ENCODE data around the gene DSTYK.

DSTYK gene

DNA sequence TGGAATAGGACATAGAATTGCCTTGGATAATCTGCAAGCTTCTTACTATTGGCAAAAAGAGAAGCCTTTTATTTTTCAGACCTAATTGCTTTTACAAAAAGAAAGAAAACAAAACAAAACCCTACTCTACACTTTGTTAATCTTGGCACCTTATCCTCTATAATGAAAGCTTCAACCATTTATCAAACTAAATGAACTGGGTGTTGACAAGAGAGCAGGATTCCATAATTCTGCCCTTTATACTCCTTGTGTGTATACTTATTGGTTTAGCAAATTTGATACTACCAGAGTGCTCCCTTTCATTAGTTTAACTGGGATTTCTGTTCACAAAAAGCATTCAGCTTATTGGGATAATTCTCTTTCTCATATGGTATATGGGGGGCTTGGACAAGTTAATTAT, 13.2 kb upstream of the DSTYK start:
- Histone ChIP-seq H3K79me1 (ENCODE audit: low read length) (no peaks in the 10 kb centered on the region), H3K4me2 (ENCODE audit: low read length) (no peak overlapping the region), H3K4me3 (ENCODE audit: low read length) (no peak overlapping the region), H3K18ac (ENCODE audit: low read length) (no peak overlapping the region), H3K4ac (ENCODE audit: low read depth, low read length) (no peak overlapping the region), H2BK15ac (replicated peaks; ENCODE audit: low read depth) (no peak overlapping the region), H2BK5ac (ENCODE audit: low read length) (no peak overlapping the region), H3K4me1 (ENCODE audit: control insufficient read depth, low read depth, low read length) (peaks cover 2% of the 10 kb centered on the region), H4K5ac (ENCODE audit: low read length) (no peak overlapping the region), H2BK120ac (ENCODE audit: low read depth, low read length) (no peak overlapping the region), H3K79me2 (ENCODE audit: control insufficient read depth, insufficient read depth, low read length) (no peaks in the 10 kb centered on the region), H3K56ac (ENCODE audit: low read length) (no peak overlapping the region), H2AK5ac (ENCODE audit: low read length) (no peak overlapping the region), H3K27ac (ENCODE audit: low read depth, low read length) (no peak overlapping the region), H3K36me3 (ENCODE audit: control insufficient read depth, insufficient read depth, low read length) (no peaks in the 10 kb centered on the region), H3K9ac (ENCODE audit: low read length) (no peak overlapping the region), H3K23ac (ENCODE audit: low read length) (no peak overlapping the region), H4K8ac (ENCODE audit: low read depth, low read length) (no peak overlapping the region), H3K27me3 (ENCODE audit: insufficient read depth, low read length, poor library complexity) (no peaks in the 10 kb centered on the region)
- DNase-seq, result no peak

DNA sequence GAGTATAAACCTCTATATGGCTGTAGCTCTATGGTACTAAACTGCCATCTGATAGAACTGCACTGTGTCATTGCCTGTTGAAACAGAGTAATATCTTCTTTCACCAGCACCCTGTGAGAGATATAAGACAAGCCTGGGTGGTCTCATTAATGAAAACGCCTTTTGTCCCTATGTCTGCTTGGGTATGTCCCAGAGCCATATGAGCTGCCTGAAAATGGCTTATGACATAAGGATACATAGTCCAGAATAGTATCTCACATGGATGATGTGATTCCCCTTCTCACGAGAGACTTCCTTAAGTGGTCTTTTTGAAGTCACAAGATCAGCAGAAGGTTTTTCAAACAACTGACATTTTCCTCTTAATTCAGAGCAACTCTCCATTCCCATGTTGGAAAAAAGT, 8.9 kb upstream of the DSTYK start:
- H4K5ac ChIP-seq (ENCODE audit: low read length), result no peak overlapping the region

DNA sequence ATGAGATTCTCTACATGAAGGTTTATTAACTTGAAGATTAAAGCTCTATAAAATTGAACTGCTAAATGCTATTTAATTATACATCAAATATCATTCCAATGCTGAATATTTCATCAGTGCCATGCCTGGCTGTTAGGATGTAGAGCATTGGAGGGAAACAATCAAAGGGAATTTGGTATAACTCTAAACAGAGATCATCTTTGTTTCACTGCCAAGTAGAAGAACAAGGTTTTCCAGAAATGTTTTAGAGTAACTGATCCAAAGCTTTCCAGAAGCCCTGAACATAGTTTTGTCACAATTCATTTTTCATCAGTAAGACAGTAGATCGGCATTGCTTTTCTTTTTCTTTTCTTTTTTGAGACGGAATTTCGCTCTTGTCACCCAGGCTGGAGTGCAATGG, 5.9 kb upstream of the DSTYK start:
- Histone ChIP-seq H3K4ac (ENCODE audit: low read depth, low read length) (no peak overlapping the region), H3K56ac (ENCODE audit: low read length) (no peak overlapping the region), H3K79me1 (ENCODE audit: low read length) (no peaks in the 10 kb centered on the region), H3K36me3 (ENCODE audit: control insufficient read depth, insufficient read depth, low read length) (no peaks in the 10 kb centered on the region), H3K27ac (ENCODE audit: low read depth, low read length) (no peak overlapping the region), H3K9ac (ENCODE audit: low read length) (no peak overlapping the region), H4K8ac (ENCODE audit: low read depth, low read length) (no peak overlapping the region), H4K5ac (ENCODE audit: low read length) (no peak overlapping the region), H3K18ac (ENCODE audit: low read length) (no peak overlapping the region), H3K4me3 (ENCODE audit: low read length) (no peak overlapping the region), H2BK5ac (ENCODE audit: low read length) (no peak overlapping the region), H3K4me2 (ENCODE audit: low read length) (no peak overlapping the region), H3K27me3 (ENCODE audit: insufficient read depth, low read length, poor library complexity) (no peaks in the 10 kb centered on the region), H2BK120ac (ENCODE audit: low read depth, low read length) (no peak overlapping the region), H3K23ac (ENCODE audit: low read length) (no peak overlapping the region), H3K79me2 (ENCODE audit: control insufficient read depth, insufficient read depth, low read length) (no peaks in the 10 kb centered on the region), H2BK15ac (replicated peaks; ENCODE audit: low read depth) (no peak overlapping the region), H2AK5ac (ENCODE audit: low read length) (no peak overlapping the region), H3K4me1 (ENCODE audit: control insufficient read depth, low read depth, low read length) (no peaks in the 10 kb centered on the region)
- WGBS (ENCODE audit: extremely low coverage, insufficient coverage, low lambda C conversion rate), result no CpG with 5 or more reads among the region's 3 CpGs
- DNase-seq, result no peak

More for the DNA sequence above, 8.9 kb upstream of the DSTYK start:
- H3K56ac ChIP-seq (ENCODE audit: low read length), result no peak overlapping the region
- no peak overlapping the region for H3K4ac ChIP-seq (ENCODE audit: low read depth, low read length)
- H2BK120ac ChIP-seq (ENCODE audit: low read depth, low read length), result no peak overlapping the region
- H2AK5ac ChIP-seq (ENCODE audit: low read length), result no peak overlapping the region
- no peaks in the 10 kb centered on the region for H3K4me1 ChIP-seq (ENCODE audit: control insufficient read depth, low read depth, low read length)
- no peaks in the 10 kb centered on the region for H3K79me2 ChIP-seq (ENCODE audit: control insufficient read depth, insufficient read depth, low read length)
- H3K23ac ChIP-seq (ENCODE audit: low read length), result no peak overlapping the region
- H3K79me1 ChIP-seq (ENCODE audit: low read length), result no peaks in the 10 kb centered on the region
- no peaks in the 10 kb centered on the region for H3K36me3 ChIP-seq (ENCODE audit: control insufficient read depth, insufficient read depth, low read length)
- H2BK15ac ChIP-seq (replicated peaks; ENCODE audit: low read depth), result no peak overlapping the region
- no peak overlapping the region for H3K27ac ChIP-seq (ENCODE audit: low read depth, low read length)
- H3K9ac ChIP-seq (ENCODE audit: low read length), result no peak overlapping the region
- H4K8ac ChIP-seq (ENCODE audit: low read depth, low read length), result no peak overlapping the region
- H3K4me3 ChIP-seq (ENCODE audit: low read length), result no peak overlapping the region
- H3K27me3 ChIP-seq (ENCODE audit: insufficient read depth, low read length, poor library complexity), result no peaks in the 10 kb centered on the region
- no peak overlapping the region for H3K18ac ChIP-seq (ENCODE audit: low read length)
- WGBS (ENCODE audit: extremely low coverage, insufficient coverage, low lambda C conversion rate), result no CpG with 5 or more reads among the region's 2 CpGs
- DNase-seq, result no peak
- no peak overlapping the region for H2BK5ac ChIP-seq (ENCODE audit: low read length)
- H3K4me2 ChIP-seq (ENCODE audit: low read length), result no peak overlapping the region

DNA sequence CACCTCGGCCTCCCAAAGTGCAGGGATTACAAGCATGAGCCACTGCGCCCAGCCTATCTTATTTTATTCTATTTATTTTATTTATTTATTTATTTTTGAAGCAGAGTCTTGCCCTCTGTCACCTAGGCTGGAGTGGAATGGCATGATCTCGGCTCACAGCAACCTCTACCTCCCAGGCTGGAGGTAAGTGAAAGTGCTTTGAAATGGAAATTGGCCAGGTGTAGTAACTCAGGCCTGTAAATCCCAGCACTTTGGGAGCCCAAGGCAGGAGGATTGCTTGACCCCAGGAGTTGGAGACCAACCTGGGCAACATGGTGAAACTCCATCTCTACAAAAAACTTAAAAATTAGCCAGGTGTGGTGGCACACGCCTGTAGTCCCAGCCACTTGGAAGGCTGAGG, 5.1 kb upstream of the DSTYK start:
- Histone ChIP-seq H3K79me1 (ENCODE audit: low read length) (no peaks in the 10 kb centered on the region), H2BK120ac (ENCODE audit: low read depth, low read length) (no peak overlapping the region), H2BK5ac (ENCODE audit: low read length) (no peak overlapping the region), H3K4me3 (ENCODE audit: low read length) (no peak overlapping the region), H3K27ac (ENCODE audit: low read depth, low read length) (no peak overlapping the region), H3K4me2 (ENCODE audit: low read length) (no peak overlapping the region), H3K9ac (ENCODE audit: low read length) (no peak overlapping the region), H3K23ac (ENCODE audit: low read length) (no peak overlapping the region), H3K27me3 (ENCODE audit: insufficient read depth, low read length, poor library complexity) (no peaks in the 10 kb centered on the region), H3K4ac (ENCODE audit: low read depth, low read length) (no peak overlapping the region), H3K79me2 (ENCODE audit: control insufficient read depth, insufficient read depth, low read length) (no peaks in the 10 kb centered on the region), H3K4me1 (ENCODE audit: control insufficient read depth, low read depth, low read length) (no peaks in the 10 kb centered on the region), H2AK5ac (ENCODE audit: low read length) (no peak overlapping the region), H2BK15ac (replicated peaks; ENCODE audit: low read depth) (no peak overlapping the region), H3K18ac (ENCODE audit: low read length) (no peak overlapping the region), H4K5ac (ENCODE audit: low read length) (no peak overlapping the region), H4K8ac (ENCODE audit: low read depth, low read length) (no peak overlapping the region), H3K36me3 (ENCODE audit: control insufficient read depth, insufficient read depth, low read length) (no peaks in the 10 kb centered on the region), H3K56ac (ENCODE audit: low read length) (no peak overlapping the region)
- no peak for DNase-seq
- no CpG with 5 or more reads among the region's 4 CpGs for WGBS (ENCODE audit: extremely low coverage, insufficient coverage, low lambda C conversion rate)

DNA sequence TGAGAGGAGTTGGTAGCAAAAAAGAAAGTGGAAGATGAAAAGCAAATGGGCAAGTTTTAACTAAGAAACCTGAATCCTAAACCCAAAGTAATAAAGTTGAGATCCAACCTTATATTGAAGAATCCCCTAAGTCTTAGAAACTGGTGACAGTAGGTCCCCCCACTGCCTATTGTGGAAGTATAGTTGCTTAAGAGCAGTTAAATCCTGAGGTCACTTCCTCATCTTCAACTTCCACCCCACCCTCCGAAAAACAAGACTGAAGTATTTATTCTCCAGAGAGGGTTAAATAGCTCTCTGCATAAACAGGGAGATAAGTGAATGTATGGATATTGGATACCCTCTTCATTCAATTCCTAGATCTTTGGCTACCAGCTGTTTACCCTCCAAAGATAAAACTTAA, 3.3 kb upstream of the DSTYK start:
- Histone ChIP-seq H3K23ac (ENCODE audit: low read length) (no peak overlapping the region), H3K9ac (ENCODE audit: low read length) (no peak overlapping the region), H3K56ac (ENCODE audit: low read length) (no peak overlapping the region), H3K18ac (ENCODE audit: low read length) (no peak overlapping the region), H4K5ac (ENCODE audit: low read length) (no peak overlapping the region), H3K4me3 (ENCODE audit: low read length) (no peak overlapping the region), H2BK5ac (ENCODE audit: low read length) (no peak overlapping the region), H3K79me1 (ENCODE audit: low read length) (peaks cover 2% of the 10 kb centered on the region), H3K79me2 (ENCODE audit: control insufficient read depth, insufficient read depth, low read length) (no peaks in the 10 kb centered on the region), H3K4me1 (ENCODE audit: control insufficient read depth, low read depth, low read length) (no peaks in the 10 kb centered on the region), H2AK5ac (ENCODE audit: low read length) (no peak overlapping the region), H4K8ac (ENCODE audit: low read depth, low read length) (no peak overlapping the region), H3K27ac (ENCODE audit: low read depth, low read length) (no peak overlapping the region), H3K4ac (ENCODE audit: low read depth, low read length) (no peak overlapping the region), H3K36me3 (ENCODE audit: control insufficient read depth, insufficient read depth, low read length) (no peaks in the 10 kb centered on the region), H3K27me3 (ENCODE audit: insufficient read depth, low read length, poor library complexity) (no peaks in the 10 kb centered on the region), H2BK120ac (ENCODE audit: low read depth, low read length) (no peak overlapping the region), H2BK15ac (replicated peaks; ENCODE audit: low read depth) (no peak overlapping the region), H3K4me2 (ENCODE audit: low read length) (no peak overlapping the region)
- no peak for DNase-seq
- no CpG with 5 or more reads among the region's 1 CpG for WGBS (ENCODE audit: extremely low coverage, insufficient coverage, low lambda C conversion rate)

DNA sequence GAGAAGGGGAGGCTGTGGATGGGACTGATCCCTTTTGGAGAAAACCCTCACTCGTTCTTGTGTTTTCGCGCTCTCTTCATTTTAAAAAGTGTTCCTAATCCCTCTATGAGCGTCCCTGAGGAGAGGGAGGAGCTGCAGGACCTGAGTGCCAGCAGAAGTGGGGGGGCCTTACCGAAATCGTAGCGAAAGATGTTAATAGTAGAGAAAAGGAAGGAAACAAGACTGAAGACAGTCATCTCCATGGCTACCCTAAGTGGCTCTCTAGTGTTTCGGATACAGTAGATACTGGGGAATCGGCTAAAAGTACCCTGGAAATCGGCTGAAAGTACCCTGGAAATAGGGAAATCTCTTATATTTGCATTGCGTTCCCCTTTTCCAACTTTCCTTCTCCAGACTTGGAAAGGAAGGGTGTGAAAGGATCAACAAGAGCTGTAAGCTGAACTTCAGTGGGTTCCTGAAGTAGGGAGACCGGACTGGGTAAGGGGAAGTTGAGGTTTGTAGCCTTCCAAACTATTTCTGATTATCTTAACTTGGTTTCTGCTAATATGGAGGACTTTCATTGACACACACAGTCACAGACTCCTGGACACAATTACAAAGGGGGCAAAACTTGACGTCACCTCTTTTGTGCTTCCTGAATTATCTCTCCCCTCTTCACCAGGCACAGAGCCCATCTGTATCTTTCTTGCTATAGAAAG, 486 bp upstream of the DSTYK start:
- H3K79me1 ChIP-seq (ENCODE audit: low read length), result peaks cover 4% of the 10 kb centered on the region
- H4K8ac ChIP-seq (ENCODE audit: low read depth, low read length), result peak overlapping the region; percentile 77
- H3K4me3 ChIP-seq (ENCODE audit: low read length), result no peak overlapping the region
- no peak overlapping the region for H3K4ac ChIP-seq (ENCODE audit: low read depth, low read length)
- H4K5ac ChIP-seq (ENCODE audit: low read length), result no peak overlapping the region
- peak overlapping the region; percentile 23 for H3K4me2 ChIP-seq (ENCODE audit: low read length)
- H2AK5ac ChIP-seq (ENCODE audit: low read length), result no peak overlapping the region
- no peaks in the 10 kb centered on the region for H3K4me1 ChIP-seq (ENCODE audit: control insufficient read depth, low read depth, low read length)
- no peaks in the 10 kb centered on the region for H3K27me3 ChIP-seq (ENCODE audit: insufficient read depth, low read length, poor library complexity)
- no peak overlapping the region for H3K23ac ChIP-seq (ENCODE audit: low read length)
- peaks cover 4% of the 10 kb centered on the region for H3K79me2 ChIP-seq (ENCODE audit: control insufficient read depth, insufficient read depth, low read length)
- H3K9ac ChIP-seq (ENCODE audit: low read length), result no peak overlapping the region
- H2BK120ac ChIP-seq (ENCODE audit: low read depth, low read length), result no peak overlapping the region
- no peak for DNase-seq
- H2BK5ac ChIP-seq (ENCODE audit: low read length), result no peak overlapping the region
- no peaks in the 10 kb centered on the region for H3K36me3 ChIP-seq (ENCODE audit: control insufficient read depth, insufficient read depth, low read length)
- no peak overlapping the region for H3K27ac ChIP-seq (ENCODE audit: low read depth, low read length)
- no peak overlapping the region for H3K18ac ChIP-seq (ENCODE audit: low read length)
- WGBS (ENCODE audit: extremely low coverage, insufficient coverage, low lambda C conversion rate), result no CpG with 5 or more reads among the region's 13 CpGs
- H2BK15ac ChIP-seq (replicated peaks; ENCODE audit: low read depth), result no peak overlapping the region
- H3K56ac ChIP-seq (ENCODE audit: low read length), result peak overlapping the region; percentile 52
